PC-9 (cell line): ENCODE results near the gene ELL2. TPM values are rescaled to one million over a fixed set of nuclear protein-coding genes. Genes with fewer than 3 reads are reported as not detected.

Experiments
- BruUV-seq: library from RNA; stranded (reverse); fragments of 400-500 nt; replicated peaks from 2 replicates; lab custom pipeline; 2021; lab: Mats Ljungman, UMichigan
- CTCF ChIA-PET: fragments of 300-600 bp; sonication (Branson Sonifier 250); formaldehyde crosslinking; loops from one replicate; lab custom pipeline; 2022; ENCODE audit warnings: antibody characterized with exemption; lab: Charles Lee
- POLR2A ChIA-PET: fragments of 300-600 bp; sonication (Branson Sonifier 250); formaldehyde crosslinking; loops from one replicate; lab custom pipeline; 2022; ENCODE audit warnings: antibody characterized with exemption; ENCODE audit not compliant: unreplicated experiment; lab: Charles Lee
- DNase-seq, 2 experiments: peaks; one replicate each; pipeline versions ENCODE4 v3.0.0 to v3.0.0-alpha.2; 2015 to 2022; ENCODE audit warnings: mixed read lengths in 1 of 2
- H2AFZ ChIP-seq: fragments of 200-600 bp; sonication (generic); 2 replicates; pipeline ENCODE4 v1.8.1; 2017; ENCODE audit warnings: antibody characterized with exemption
- H3F3A ChIP-seq: fragments of 200-600 bp; sonication (generic); 2 replicates; pipeline ENCODE4 v1.8.1; 2017; ENCODE audit warnings: antibody characterized with exemption, mild to moderate bottlenecking, low read depth; ENCODE audit not compliant: insufficient read depth
- H3K27ac ChIP-seq: fragments of 200-600 bp; sonication (generic); 2 replicates; pipeline ENCODE4 v1.6.1; 2016; ENCODE audit warnings: mixed run types
- H3K27me3 ChIP-seq: fragments of 200-600 bp; sonication (generic); 2 replicates; pipeline ENCODE4 v1.6.1; 2016; ENCODE audit warnings: low read depth, mixed run types; ENCODE audit not compliant: insufficient read depth
- H3K36me3 ChIP-seq: fragments of 200-600 bp; sonication (generic); 2 replicates; pipeline ENCODE4 v1.6.1; 2016; ENCODE audit warnings: low read depth, mixed run types
- H3K4me1 ChIP-seq: fragments of 200-600 bp; sonication (generic); replicated peaks from 2 replicates; pipeline ENCODE4 v1.6.1; 2016; ENCODE audit warnings: mixed run types; ENCODE audit not compliant: insufficient read depth
- H3K4me2 ChIP-seq: fragments of 200-600 bp; sonication (generic); 2 replicates; pipeline ENCODE4 v1.6.1; 2017; ENCODE audit warnings: mixed run types
- H3K4me3 ChIP-seq: fragments of 200-600 bp; sonication (generic); 2 replicates; pipeline ENCODE4 v1.6.1; 2016; ENCODE audit warnings: mixed run types
- H3K79me2 ChIP-seq: fragments of 200-600 bp; sonication (generic); 2 replicates; pipeline ENCODE4 v1.6.1; 2017; ENCODE audit warnings: low read depth, mixed run types
- H3K9me2 ChIP-seq: fragments of 200-600 bp; sonication (generic); 2 replicates; pipeline ENCODE4 v1.8.1; 2017; ENCODE audit warnings: mild to moderate bottlenecking; ENCODE audit not compliant: insufficient read depth
- H3K9me3 ChIP-seq: fragments of 200-600 bp; sonication (generic); 2 replicates; pipeline ENCODE4 v1.8.1; 2016; ENCODE audit warnings: low read depth; ENCODE audit not compliant: insufficient read depth
- H4K20me1 ChIP-seq: fragments of 200-600 bp; sonication (generic); 2 replicates; pipeline ENCODE4 v1.8.1; 2017; ENCODE audit not compliant: insufficient read depth
- CTCF ChIP-seq: fragments of 200-600 bp; sonication (generic); conservative IDR thresholded peaks from 2 replicates; pipeline ENCODE4 v1.6.1; 2017; ENCODE audit warnings: mixed run types, antibody characterized with exemption, mild to moderate bottlenecking, moderate library complexity
- EZH2 ChIP-seq: fragments of 200-600 bp; sonication (generic); IDR thresholded peaks from 2 replicates; pipeline ENCODE4 v1.8.0; 2017; ENCODE audit warnings: antibody characterized with exemption, low read depth
- intact Hi-C: fragments of 100-400 bp; cut with micrococcal nuclease; formaldehyde crosslinking; loops from one replicate; pipeline ENCODE4 v1.10.0; 2022; ENCODE audit not compliant: unreplicated experiment
- total RNA-seq: library from RNA; stranded (reverse); gene quantifications from 2 replicates; pipeline ENCODE4 v1.2.3, GENCODE V29; 2021

ELL2 gene
- total RNA-seq, 1 experiment from 2014 or later, result 25.5 TPM

- Histone ChIP-seq H3K27ac (no peak overlapping the region), H3K79me2 (no peaks in the 10 kb centered on the region), H3K9me3 (no peaks in the 10 kb centered on the region; the same call in 1 of the 2 replicates), H3K27me3 (no peaks in the 10 kb centered on the region), H3K4me3 (no peak overlapping the region), H4K20me1 (no peaks in the 10 kb centered on the region), H3F3A (no peaks in the 10 kb centered on the region), H3K36me3 (no peaks in the 10 kb centered on the region), H3K4me1 (no peaks in the 10 kb centered on the region), H3K4me2 (no peak overlapping the region), H3K9me2 (no peaks in the 10 kb centered on the region), H2AFZ (no peak overlapping the region)
- BruUV-seq, result no TSS peak
- DNase-seq, result no peak
- ChIA-PET POLR2A (interaction anchor here (0.6 kb wide), 1 partner anchor 431 kb away, joined by 6 read pairs; no protein-coding TSS in a partner anchor), CTCF (interaction anchor here (0.6 kb wide), 1 partner anchor 25 kb away, joined by 3 read pairs; no protein-coding TSS in a partner anchor)
- TF ChIP-seq CTCF (no peak), EZH2 (no peak)
- intact Hi-C loops, result no loop called here
Observed at GRCh38 chr5:95874246-95874645, 87.4 kb downstream of the ELL2 start.

- no peak overlapping the region for H2AFZ ChIP-seq
- no peak for DNase-seq
- H3K9me2 ChIP-seq, result no peaks in the 10 kb centered on the region
- no peaks in the 10 kb centered on the region for H3K79me2 ChIP-seq
- no peaks in the 10 kb centered on the region for H3K27me3 ChIP-seq
- BruUV-seq, result no TSS peak
- no peak overlapping the region for H3K4me2 ChIP-seq
- H3F3A ChIP-seq, result no peaks in the 10 kb centered on the region
- intact Hi-C loops, result no loop called here
- no peaks in the 10 kb centered on the region for H3K36me3 ChIP-seq
- H3K4me1 ChIP-seq, result no peaks in the 10 kb centered on the region
- no peaks in the 10 kb centered on the region for H4K20me1 ChIP-seq
- H3K9me3 ChIP-seq, result no peaks in the 10 kb centered on the region; the same call in 1 of the 2 replicates
- no peak overlapping the region for H3K4me3 ChIP-seq
- ChIA-PET CTCF (no interaction called here), POLR2A (no interaction called here)
- H3K27ac ChIP-seq, result no peak overlapping the region
- TF ChIP-seq EZH2 (no peak), CTCF (no peak)
Observed at GRCh38 chr5:95873351-95873750, 88.3 kb downstream of the ELL2 start.

- no peak overlapping the region for H3K4me3 ChIP-seq
- no peak overlapping the region for H3K4me2 ChIP-seq
- H3K27ac ChIP-seq, result no peak overlapping the region
- no peak for DNase-seq
- no TSS peak for BruUV-seq
- no peaks in the 10 kb centered on the region for H4K20me1 ChIP-seq
- no peak overlapping the region for H2AFZ ChIP-seq
- ChIA-PET CTCF (no interaction called here), POLR2A (no interaction called here)
- TF ChIP-seq CTCF (no peak), EZH2 (no peak)
- no peaks in the 10 kb centered on the region for H3F3A ChIP-seq
- no peaks in the 10 kb centered on the region for H3K36me3 ChIP-seq
- no peaks in the 10 kb centered on the region; the same call in 1 of the 2 replicates for H3K9me3 ChIP-seq
- intact Hi-C loops, result no loop called here
- H3K79me2 ChIP-seq, result no peaks in the 10 kb centered on the region
- no peaks in the 10 kb centered on the region for H3K9me2 ChIP-seq
- H3K27me3 ChIP-seq, result no peaks in the 10 kb centered on the region
- H3K4me1 ChIP-seq, result no peaks in the 10 kb centered on the region
Observed at GRCh38 chr5:95872346-95873268, 89.0 kb downstream of the ELL2 start.
